MM.1S (cell line): ENCODE data around the gene TMEM123.

Experiments
- DNase-seq: peaks from one replicate; pipeline ENCODE4 v3.0.0-alpha.2; 2015
- H2AFZ ChIP-seq: fragments of 300-600 bp; sonication (generic); 2 replicates; pipeline ENCODE4 v1.6.0; 2016; ENCODE audit warnings: antibody characterized with exemption, low read length
- H3F3A ChIP-seq: fragments of 300-600 bp; sonication (generic); 2 replicates; pipeline ENCODE4 v1.6.1; 2016; ENCODE audit warnings: mild to moderate bottlenecking, antibody characterized with exemption, low read length, moderate library complexity, mixed read lengths; ENCODE audit not compliant: insufficient read depth
- H3K27ac ChIP-seq: fragments of 300-600 bp; sonication (generic); 2 replicates; pipeline ENCODE4 v1.5.1; 2016; ENCODE audit warnings: mild to moderate bottlenecking, low read length
- H3K27me3 ChIP-seq: fragments of 300-600 bp; sonication (generic); replicated peaks from 2 replicates; pipeline ENCODE4 v1.6.0; 2016; ENCODE audit warnings: low read length; ENCODE audit not compliant: insufficient read depth
- H3K36me3 ChIP-seq: fragments of 300-600 bp; sonication (generic); replicated peaks from 2 replicates; pipeline ENCODE4 v1.6.1; 2016; ENCODE audit warnings: mild to moderate bottlenecking, low read length, mixed read lengths; ENCODE audit not compliant: insufficient read depth
- H3K4me1 ChIP-seq: fragments of 300-600 bp; sonication (generic); 2 replicates; pipeline ENCODE4 v1.6.1; 2016; ENCODE audit warnings: low read length, mixed read lengths
- H3K4me2 ChIP-seq: fragments of 300-600 bp; sonication (generic); 2 replicates; pipeline ENCODE4 v1.6.0; 2016; ENCODE audit warnings: low read depth, low read length
- H3K4me3 ChIP-seq: fragments of 300-600 bp; sonication (generic); 2 replicates; pipeline ENCODE4 v1.5.1; 2016; ENCODE audit warnings: low read length, mixed read lengths
- H3K79me2 ChIP-seq: fragments of 300-600 bp; sonication (generic); 2 replicates; pipeline ENCODE4 v1.6.1; 2016; ENCODE audit warnings: mixed run types, low read length, mixed read lengths
- H3K9ac ChIP-seq: fragments of 300-600 bp; sonication (generic); 2 replicates; pipeline ENCODE4 v1.6.1; 2016; ENCODE audit warnings: low read length, mixed read lengths
- H3K9me2 ChIP-seq: fragments of 300-600 bp; sonication (generic); replicated peaks from 2 replicates; pipeline ENCODE4 v1.6.1; 2016; ENCODE audit warnings: mild to moderate bottlenecking, low read length, mixed read lengths; ENCODE audit not compliant: insufficient read depth
- H3K9me3 ChIP-seq: fragments of 300-600 bp; sonication (generic); replicated peaks from 2 replicates; pipeline ENCODE4 v1.6.1; 2016; ENCODE audit warnings: mild to moderate bottlenecking, low read length, mixed read lengths; ENCODE audit not compliant: insufficient read depth
- H4K20me1 ChIP-seq: fragments of 300-600 bp; sonication (generic); 2 replicates; pipeline ENCODE4 v1.6.1; 2016; ENCODE audit warnings: mild to moderate bottlenecking, low read length, moderate library complexity, mixed read lengths; ENCODE audit not compliant: insufficient read depth
- CTCF ChIP-seq: fragments of 300-600 bp; sonication (generic); IDR thresholded peaks from 2 replicates; pipeline ENCODE4 v1.5.1; 2016; ENCODE audit warnings: antibody characterized with exemption, low read length, mixed read lengths
- EZH2 ChIP-seq: fragments of 300-600 bp; sonication (generic); optimal IDR thresholded peaks from 2 replicates; pipeline ENCODE3; 2017; ENCODE audit warnings: low read depth, mild to moderate bottlenecking, antibody characterized with exemption, low read length, mixed read lengths
- EZH2phosphoT487 ChIP-seq: fragments of 300-600 bp; sonication (generic); IDR thresholded peaks from 2 replicates; pipeline ENCODE4 v1.6.1; 2018; ENCODE audit warnings: antibody characterized with exemption, low read length

TMEM123 gene

GRCh38 chr11:102415304-102415916, 37.2 kb downstream of the TMEM123 start:
- H4K20me1 ChIP-seq, result peaks cover 35% of the 10 kb centered on the region
- H3F3A ChIP-seq, result no peaks in the 10 kb centered on the region

GRCh38 chr11:102414559-102414958, 38.0 kb downstream of the TMEM123 start:
- Histone ChIP-seq H2AFZ (no peak overlapping the region), H3K79me2 (peaks cover 94% of the 10 kb centered on the region), H3K9me3 (no peaks in the 10 kb centered on the region), H3K9ac (no peak overlapping the region), H3K4me1 (no peaks in the 10 kb centered on the region), H3K4me3 (no peak overlapping the region), H3K36me3 (no peaks in the 10 kb centered on the region), H3F3A (no peaks in the 10 kb centered on the region), H4K20me1 (peaks cover 38% of the 10 kb centered on the region), H3K9me2 (no peaks in the 10 kb centered on the region), H3K4me2 (no peak overlapping the region), H3K27ac (no peak overlapping the region), H3K27me3 (no peaks in the 10 kb centered on the region)
- no peak for DNase-seq
- TF ChIP-seq EZH2phosphoT487, result no peak
- no peak for TF ChIP-seq CTCF
- no peak for TF ChIP-seq EZH2

More at GRCh38 chr11:102415304-102415916, 37.2 kb downstream of the TMEM123 start:
- Histone ChIP-seq H3K79me2 (peaks cover 97% of the 10 kb centered on the region), H2AFZ (no peak overlapping the region), H3K9me2 (no peaks in the 10 kb centered on the region), H3K4me2 (no peak overlapping the region), H3K27ac (no peak overlapping the region), H3K9ac (no peak overlapping the region), H3K4me3 (no peak overlapping the region), H3K27me3 (no peaks in the 10 kb centered on the region), H3K9me3 (no peaks in the 10 kb centered on the region), H3K36me3 (no peaks in the 10 kb centered on the region), H3K4me1 (no peaks in the 10 kb centered on the region)
- TF ChIP-seq EZH2phosphoT487, result no peak
- DNase-seq, result no peak

GRCh38 chr11:102413497-102413896, 39.1 kb downstream of the TMEM123 start:
- Histone ChIP-seq H3K27ac (no peak overlapping the region), H2AFZ (no peak overlapping the region), H4K20me1 (peaks cover 38% of the 10 kb centered on the region), H3K4me2 (no peak overlapping the region), H3K27me3 (no peaks in the 10 kb centered on the region), H3K36me3 (no peaks in the 10 kb centered on the region), H3F3A (no peaks in the 10 kb centered on the region), H3K79me2 (peaks cover 89% of the 10 kb centered on the region), H3K9me2 (no peaks in the 10 kb centered on the region), H3K9ac (no peak overlapping the region), H3K4me3 (no peak overlapping the region), H3K4me1 (no peaks in the 10 kb centered on the region), H3K9me3 (no peaks in the 10 kb centered on the region)
- TF ChIP-seq EZH2phosphoT487 (no peak), EZH2 (no peak), CTCF (no peak)
- no peak for DNase-seq

GRCh38 chr11:102411142-102411541, 41.4 kb downstream of the TMEM123 start:
- Histone ChIP-seq H3K27ac (no peak overlapping the region), H3K27me3 (no peaks in the 10 kb centered on the region), H3K9me2 (no peaks in the 10 kb centered on the region), H2AFZ (no peak overlapping the region), H3K9me3 (no peaks in the 10 kb centered on the region), H3K79me2 (peaks cover 88% of the 10 kb centered on the region), H3K9ac (no peak overlapping the region), H3K36me3 (no peaks in the 10 kb centered on the region), H3F3A (no peaks in the 10 kb centered on the region), H3K4me2 (no peak overlapping the region), H4K20me1 (peaks cover 28% of the 10 kb centered on the region), H3K4me1 (no peaks in the 10 kb centered on the region), H3K4me3 (no peak overlapping the region)
- DNase-seq, result no peak
- TF ChIP-seq EZH2 (no peak), EZH2phosphoT487 (no peak), CTCF (no peak)
